Ectodermal cell (in vitro differentiated cells): ENCODE results near the gene DMXL2.

Experiments used
- H3K27ac ChIP-seq: 2 replicates; pipeline ENCODE4 v1.7.0; 2013; ENCODE audit warnings: mild to moderate bottlenecking, low read depth, low read length; ENCODE audit not compliant: insufficient read depth, poor library complexity, severe bottlenecking
- H3K27me3 ChIP-seq: 2 replicates; pipeline ENCODE4 v1.7.0; 2013; ENCODE audit warnings: mild to moderate bottlenecking, low read length; ENCODE audit not compliant: insufficient read depth, control insufficient read depth, poor library complexity, severe bottlenecking
- H3K36me3 ChIP-seq: one replicate; pipeline ENCODE4 v1.7.0; 2013; ENCODE audit warnings: low read length; ENCODE audit not compliant: control insufficient read depth, insufficient read depth
- H3K4me1 ChIP-seq: one replicate; pipeline ENCODE4 v1.7.0; 2013; ENCODE audit warnings: low read length; ENCODE audit not compliant: control insufficient read depth, insufficient read depth
- H3K4me3 ChIP-seq: 2 replicates; pipeline ENCODE4 v1.7.0; 2013; ENCODE audit warnings: low read depth, low read length, control low read depth; ENCODE audit not compliant: insufficient read depth
- H3K9me3 ChIP-seq: 2 replicates; pipeline ENCODE4 v1.7.0; 2013; ENCODE audit warnings: mild to moderate bottlenecking, low read length, moderate library complexity; ENCODE audit not compliant: control insufficient read depth
- WGBS, 2 experiments: methylation state at CpG; one replicate each; pipeline ENCODE4 v1.1.7; 2013; ENCODE audit warnings: missing lambda C conversion rate in 2 of 2; 5-methylcytosine and 5-hydroxymethylcytosine counted together

Gene DMXL2

DNA sequence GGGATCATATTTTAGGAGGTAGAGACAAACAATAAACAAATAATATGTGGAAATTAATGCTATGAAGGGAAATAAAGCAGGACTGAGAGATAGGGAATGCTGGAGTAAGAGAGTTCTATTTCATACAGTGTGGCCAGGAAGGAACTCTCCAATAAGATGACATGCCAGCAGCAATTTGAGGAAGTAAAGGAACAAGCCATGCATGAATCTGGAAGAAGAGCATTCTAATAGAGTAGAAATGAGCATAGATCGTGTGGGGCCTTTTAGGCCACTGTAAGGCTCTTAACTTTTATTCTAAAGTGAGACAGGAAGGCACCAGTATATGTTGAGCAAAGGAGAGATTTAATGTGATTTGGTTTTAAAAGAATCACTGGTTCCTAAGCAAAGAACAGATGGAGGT, 126.3 kb downstream of the DMXL2 start:
- Histone ChIP-seq H3K36me3 (no peaks in the 10 kb centered on the region), H3K4me3 (no peak overlapping the region), H3K4me1 (no peaks in the 10 kb centered on the region), H3K9me3 (no peaks in the 10 kb centered on the region), H3K27me3 (no peaks in the 10 kb centered on the region), H3K27ac (no peak overlapping the region)
- WGBS, 2 experiments = 97 to 98% methylated on average over 1 of the region's 1 CpG

- H3K27ac ChIP-seq = no peak overlapping the region
- no peaks in the 10 kb centered on the region for H3K4me1 ChIP-seq
- no peaks in the 10 kb centered on the region for H3K27me3 ChIP-seq
- no peaks in the 10 kb centered on the region for H3K9me3 ChIP-seq
- 95 to 98% methylated on average over 7 of the region's 9 CpGs for WGBS, 2 experiments
- no peaks in the 10 kb centered on the region for H3K36me3 ChIP-seq
- no peak overlapping the region for H3K4me3 ChIP-seq
Measured at GRCh38 chr15:51494411-51495314, 127.9 kb downstream of the DMXL2 start.

DNA sequence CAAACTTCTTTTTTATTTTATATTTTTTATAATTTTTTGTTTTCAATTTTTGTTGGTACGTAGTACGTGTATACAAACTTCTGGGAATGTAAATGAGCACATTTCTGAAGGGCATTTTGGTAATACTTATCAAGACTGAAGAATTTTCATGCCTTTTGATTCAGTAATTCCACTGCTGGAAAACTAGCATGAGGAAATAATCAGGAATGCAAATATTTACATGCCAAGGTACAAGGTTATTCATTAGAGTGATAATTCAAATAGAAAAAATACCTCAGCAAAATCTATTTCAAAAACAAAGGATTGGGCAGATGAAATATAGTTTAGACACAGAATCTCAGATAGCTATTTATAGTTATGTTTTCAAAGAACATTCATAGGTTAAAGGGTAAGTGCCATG, 128.7 kb downstream of the DMXL2 start:
- Histone ChIP-seq H3K4me1 (no peaks in the 10 kb centered on the region), H3K27ac (no peak overlapping the region), H3K36me3 (no peaks in the 10 kb centered on the region), H3K4me3 (no peak overlapping the region), H3K9me3 (no peaks in the 10 kb centered on the region), H3K27me3 (no peaks in the 10 kb centered on the region)
- 92 to 96% methylated on average over 2 of the region's 2 CpGs for WGBS, 2 experiments

- no peak overlapping the region for H3K4me3 ChIP-seq
- H3K36me3 ChIP-seq = no peaks in the 10 kb centered on the region
- H3K27me3 ChIP-seq = no peaks in the 10 kb centered on the region
- 93 to 98% methylated on average over 4 of the region's 4 CpGs for WGBS, 2 experiments
- H3K27ac ChIP-seq = no peak overlapping the region
- H3K4me1 ChIP-seq = no peaks in the 10 kb centered on the region
- H3K9me3 ChIP-seq = no peaks in the 10 kb centered on the region
Measured at GRCh38 chr15:51492528-51492927, 130.0 kb downstream of the DMXL2 start.

DNA sequence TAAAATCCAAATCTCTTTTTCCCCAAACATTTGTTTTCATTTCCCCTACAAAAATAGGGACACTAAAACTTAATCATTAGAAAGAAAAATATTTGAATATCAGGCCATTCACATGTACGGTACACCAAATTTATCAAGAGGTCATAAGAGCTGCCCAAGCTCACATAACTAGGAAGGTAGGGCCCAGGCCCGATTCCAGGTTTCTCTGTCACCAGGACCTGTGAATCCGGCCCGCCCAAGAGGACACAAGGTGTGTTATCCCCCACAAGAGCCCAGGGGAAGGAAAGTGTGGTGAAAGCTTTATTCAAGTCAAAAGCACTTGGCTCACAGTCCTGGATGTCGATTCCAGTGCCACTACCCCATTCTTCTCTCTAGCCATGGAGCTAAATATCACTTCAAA, 130.6 kb downstream of the DMXL2 start:
- WGBS, 2 experiments = 95 to 96% methylated on average over 5 of the region's 5 CpGs
- Histone ChIP-seq H3K9me3 (no peaks in the 10 kb centered on the region), H3K4me1 (no peaks in the 10 kb centered on the region), H3K27ac (no peak overlapping the region), H3K4me3 (no peak overlapping the region), H3K36me3 (no peaks in the 10 kb centered on the region), H3K27me3 (no peaks in the 10 kb centered on the region)

DNA sequence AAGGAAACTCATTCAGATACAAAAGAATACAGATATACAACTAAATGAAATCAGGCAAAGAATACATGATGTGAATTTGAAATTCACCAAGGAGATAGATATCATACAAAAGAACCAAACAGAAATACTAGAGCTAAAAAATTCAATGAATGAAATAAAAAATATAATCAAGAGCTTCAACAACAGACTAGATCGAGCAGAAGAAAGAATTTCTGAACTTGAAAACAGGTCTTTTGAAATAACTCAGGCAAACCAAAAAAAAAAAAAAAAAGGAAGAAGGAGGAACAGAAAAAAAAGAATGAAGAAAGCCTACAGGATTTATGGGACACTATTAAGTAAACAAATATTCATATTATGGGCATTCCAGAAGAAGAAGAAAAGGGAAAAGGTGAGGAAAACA, 137.8 kb downstream of the DMXL2 start:
- H3K9me3 ChIP-seq = peaks cover 3% of the 10 kb centered on the region
- no CpG with 5 or more reads among the region's 1 CpG for WGBS, 2 experiments
- peaks cover 10% of the 10 kb centered on the region for H3K36me3 ChIP-seq
- no peak overlapping the region for H3K27ac ChIP-seq
- H3K4me1 ChIP-seq = no peaks in the 10 kb centered on the region
- H3K4me3 ChIP-seq = no peak overlapping the region
- H3K27me3 ChIP-seq = no peaks in the 10 kb centered on the region

GRCh38 chr15:51483985-51484384, 138.6 kb downstream of the DMXL2 start:
- H3K27me3 ChIP-seq = no peaks in the 10 kb centered on the region
- H3K9me3 ChIP-seq = peaks cover 3% of the 10 kb centered on the region
- 93 to 98% methylated on average over 3 of the region's 3 CpGs for WGBS, 2 experiments
- H3K4me3 ChIP-seq = no peak overlapping the region
- H3K4me1 ChIP-seq = no peaks in the 10 kb centered on the region
- H3K27ac ChIP-seq = no peak overlapping the region
- H3K36me3 ChIP-seq = peaks cover 10% of the 10 kb centered on the region

DNA sequence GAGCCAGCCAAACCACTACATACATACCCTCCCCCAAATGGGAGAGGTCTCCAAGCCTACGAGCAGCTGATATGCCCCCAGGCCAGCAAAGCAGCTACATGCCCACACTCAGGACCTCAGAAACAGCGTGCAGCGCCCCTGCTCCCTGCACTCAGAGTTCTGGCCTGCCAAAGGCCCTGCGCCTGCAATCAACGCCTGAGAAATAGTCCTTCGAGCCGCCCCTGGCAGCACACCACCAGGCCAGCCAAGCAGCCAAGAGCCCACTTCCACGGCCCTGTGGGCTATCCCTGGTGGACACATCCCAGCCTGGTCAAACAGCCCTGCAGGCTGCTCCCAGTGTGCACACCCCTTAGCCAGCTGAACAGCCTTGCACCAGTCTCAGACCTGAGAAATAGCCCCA, 139.1 kb downstream of the DMXL2 start:
- Histone ChIP-seq H3K27me3 (no peaks in the 10 kb centered on the region), H3K27ac (no peak overlapping the region), H3K4me3 (no peak overlapping the region), H3K36me3 (peaks cover 10% of the 10 kb centered on the region), H3K9me3 (peaks cover 3% of the 10 kb centered on the region), H3K4me1 (no peaks in the 10 kb centered on the region)
- WGBS, 2 experiments = 81 to 82% methylated on average over 8 of the region's 8 CpGs

GRCh38 chr15:51475736-51476135, 146.8 kb downstream of the DMXL2 start:
- Histone ChIP-seq H3K27ac (no peak overlapping the region), H3K4me3 (no peak overlapping the region), H3K36me3 (no peaks in the 10 kb centered on the region), H3K9me3 (no peaks in the 10 kb centered on the region), H3K27me3 (no peaks in the 10 kb centered on the region), H3K4me1 (no peaks in the 10 kb centered on the region)

DNA sequence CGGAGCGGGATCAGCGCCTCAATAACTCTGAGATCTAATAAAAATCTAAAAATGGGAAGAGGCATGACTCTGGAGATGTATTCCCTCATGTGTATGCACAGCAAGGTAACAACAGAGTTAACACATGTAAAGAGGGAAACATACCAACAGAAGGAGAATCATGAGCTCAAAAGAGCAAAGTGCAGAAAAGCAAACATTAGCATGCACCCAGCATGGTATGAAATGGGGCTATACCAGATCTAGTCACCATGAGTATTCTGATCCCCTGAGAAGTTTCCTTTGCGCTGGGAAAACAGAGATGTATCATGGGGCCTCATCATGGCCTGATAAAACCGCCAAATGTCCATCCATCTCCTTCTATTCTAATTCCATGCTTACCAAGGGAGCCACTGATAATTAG, 152.1 kb downstream of the DMXL2 start:
- Histone ChIP-seq H3K4me3 (no peak overlapping the region), H3K27ac (no peak overlapping the region), H3K9me3 (no peaks in the 10 kb centered on the region), H3K4me1 (no peaks in the 10 kb centered on the region), H3K27me3 (no peaks in the 10 kb centered on the region), H3K36me3 (peaks cover 3% of the 10 kb centered on the region)
- 92 to 93% methylated on average over 4 to 5 of the region's 5 CpGs for WGBS, 2 experiments
